PC-3 (cell line): Measurements from ENCODE around the gene ENTHD1.

ENCODE experiments used
- CTCF ChIP-seq: fragments of 300-600 bp; sonication (generic); conservative IDR thresholded peaks from 2 replicates; pipeline ENCODE4 v1.5.1; 2017; ENCODE audit warnings: antibody characterized with exemption, low read depth, mild to moderate bottlenecking, low read length
- EZH2phosphoT487 ChIP-seq: fragments of 300-600 bp; sonication (generic); IDR thresholded peaks from 2 replicates; pipeline ENCODE4 v1.6.1; 2018; ENCODE audit warnings: mild to moderate bottlenecking, antibody characterized with exemption, low read length, borderline replicate concordance

GRCh38 chr22:39942439-39943230 is 49.1 kb upstream of the ENTHD1 start:
- no peak for TF ChIP-seq CTCF
- TF ChIP-seq EZH2phosphoT487: no peak
